ENCODE results near the gene C16orf78.

- TF ChIP-seq CTCF (IDR thresholded peaks at IDR 0.05): no peak
- no peak for TF ChIP-seq POLR2A (IDR thresholded peaks at IDR 0.05)
Observed at GRCh38 chr16:49342336-49343265, 31.0 kb upstream of the C16orf78 start.

Data from vagina (tissue), 2 donors.